HAP-1 (cell line): Measurements from ENCODE around the gene GID8.
A peak's percentile ranks its signal among the peaks of the same experiment; 100 is the strongest.

Experiments
- DNase-seq, 2 experiments: peaks; one replicate each; pipeline ENCODE4 v3.0.0-alpha.2; 2016 to 2020; ENCODE audit warnings: low spot score in 2 of 2
- H3K27me3 ChIP-seq: fragments of 250-450 bp; sonication (Bioruptor Pico); 2 replicates; pipeline ENCODE4 v1.5.1; 2020; ENCODE audit warnings: low read depth, mild to moderate bottlenecking, moderate library complexity
- H3K36me3 ChIP-seq: fragments of 250-450 bp; sonication (Bioruptor Pico); replicated peaks from 2 replicates; pipeline ENCODE4 v1.5.1; 2020; ENCODE audit warnings: mild to moderate bottlenecking
- H3K4me1 ChIP-seq: fragments of 250-450 bp; sonication (Bioruptor Pico); 2 replicates; pipeline ENCODE4 v1.5.1; 2020; ENCODE audit warnings: mild to moderate bottlenecking
- H3K4me3 ChIP-seq: fragments of 250-450 bp; sonication (Bioruptor Pico); 2 replicates; pipeline ENCODE4 v1.5.1; 2020; ENCODE audit warnings: mild to moderate bottlenecking, moderate library complexity
- H3K9me3 ChIP-seq: fragments of 250-450 bp; sonication (Bioruptor Pico); 2 replicates; pipeline ENCODE4 v1.5.1; 2020; ENCODE audit warnings: mild to moderate bottlenecking, moderate library complexity
- in situ Hi-C: fragments of 300-500 bp; cut with MboI; formaldehyde crosslinking; loops from 3 replicates; pipeline ENCODE4 v1.14.3; 2020; ENCODE audit warnings: low sequenced_read_pairs, inconsistent platforms, mixed read lengths

Gene GID8

DNA sequence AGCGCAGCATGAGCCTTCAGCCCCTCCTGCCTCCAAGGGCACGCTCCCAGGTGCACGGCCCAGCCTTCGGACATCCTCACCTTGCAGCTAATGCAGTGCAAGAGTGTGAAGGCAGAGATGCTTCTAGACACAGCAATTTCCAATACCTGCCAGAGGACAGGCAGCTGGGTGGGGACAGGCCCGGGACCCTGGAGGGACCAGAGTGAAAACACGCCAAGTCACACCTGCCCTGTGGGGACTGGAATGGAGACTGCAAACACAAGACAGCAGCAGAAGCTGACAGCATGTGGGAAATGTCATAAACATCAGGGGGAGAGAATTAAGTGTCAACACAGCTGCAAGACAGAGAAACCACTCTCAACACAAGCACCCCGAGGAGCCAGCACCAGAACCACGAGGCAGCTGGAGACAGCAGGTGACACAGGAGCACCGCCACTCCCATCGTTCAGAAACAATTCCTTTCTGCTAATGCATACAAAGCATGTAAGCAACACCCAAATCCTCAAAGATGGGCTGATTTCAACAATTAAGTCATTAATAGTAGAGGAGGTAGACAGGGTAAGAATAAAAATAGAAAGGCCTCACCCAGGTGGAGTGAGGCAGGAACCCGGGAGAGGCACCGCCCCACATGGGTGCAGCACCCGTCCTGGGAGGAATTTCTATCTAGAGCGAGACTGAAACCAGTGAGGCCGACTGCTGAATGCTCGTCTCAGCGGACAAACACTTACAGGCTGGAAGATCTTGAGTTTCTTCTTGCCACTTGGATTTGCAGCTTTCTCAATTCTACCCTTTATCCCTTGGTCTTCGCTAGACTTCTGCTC is 28.8 kb upstream of the GID8 start:
- Histone ChIP-seq H3K27me3 (no peaks in the 10 kb centered on the region), H3K4me1 (no peaks in the 10 kb centered on the region), H3K9me3 (no peaks in the 10 kb centered on the region), H3K4me3 (no peak overlapping the region), H3K36me3 (peaks cover 88% of the 10 kb centered on the region)
- in situ Hi-C loops, result loop anchor here (10.0 kb wide), 1 partner anchor 96 kb away; the partner anchor contains the start of gene BHLHE23
- no peak for DNase-seq

DNA sequence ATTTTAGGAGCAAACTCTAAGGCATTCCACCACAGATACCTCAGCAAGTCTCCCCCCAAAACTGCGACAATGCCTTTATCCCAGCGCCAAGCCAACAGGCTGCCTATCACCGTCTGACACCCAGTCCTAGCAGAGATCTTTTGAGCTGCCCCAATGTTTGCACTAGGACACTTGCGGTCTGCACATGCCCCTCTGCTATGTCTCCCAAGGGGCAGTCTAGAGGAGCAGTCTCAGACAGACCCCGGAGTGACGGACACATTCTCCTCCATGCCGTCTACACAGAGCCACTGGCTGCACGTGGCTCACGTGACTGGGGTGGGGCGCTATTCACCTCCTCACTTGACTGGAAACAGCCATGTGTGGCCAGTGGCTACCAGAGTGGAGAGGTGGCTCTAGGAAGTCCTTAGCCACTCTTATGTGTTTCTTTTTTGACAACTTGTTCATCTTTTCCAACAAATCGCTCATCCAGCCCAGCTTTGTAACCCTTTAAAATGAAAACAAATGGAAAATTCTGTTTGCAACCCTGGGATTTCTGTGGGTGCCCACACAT is 27.7 kb upstream of the GID8 start:
- no peaks in the 10 kb centered on the region for H3K9me3 ChIP-seq
- peaks cover 3% of the 10 kb centered on the region; the same call in 1 of the 2 replicates for H3K4me1 ChIP-seq
- no peaks in the 10 kb centered on the region for H3K27me3 ChIP-seq
- DNase-seq, result no peak
- H3K36me3 ChIP-seq, result peaks cover 77% of the 10 kb centered on the region
- in situ Hi-C loops, result no loop called here
- H3K4me3 ChIP-seq, result no peak overlapping the region

DNA sequence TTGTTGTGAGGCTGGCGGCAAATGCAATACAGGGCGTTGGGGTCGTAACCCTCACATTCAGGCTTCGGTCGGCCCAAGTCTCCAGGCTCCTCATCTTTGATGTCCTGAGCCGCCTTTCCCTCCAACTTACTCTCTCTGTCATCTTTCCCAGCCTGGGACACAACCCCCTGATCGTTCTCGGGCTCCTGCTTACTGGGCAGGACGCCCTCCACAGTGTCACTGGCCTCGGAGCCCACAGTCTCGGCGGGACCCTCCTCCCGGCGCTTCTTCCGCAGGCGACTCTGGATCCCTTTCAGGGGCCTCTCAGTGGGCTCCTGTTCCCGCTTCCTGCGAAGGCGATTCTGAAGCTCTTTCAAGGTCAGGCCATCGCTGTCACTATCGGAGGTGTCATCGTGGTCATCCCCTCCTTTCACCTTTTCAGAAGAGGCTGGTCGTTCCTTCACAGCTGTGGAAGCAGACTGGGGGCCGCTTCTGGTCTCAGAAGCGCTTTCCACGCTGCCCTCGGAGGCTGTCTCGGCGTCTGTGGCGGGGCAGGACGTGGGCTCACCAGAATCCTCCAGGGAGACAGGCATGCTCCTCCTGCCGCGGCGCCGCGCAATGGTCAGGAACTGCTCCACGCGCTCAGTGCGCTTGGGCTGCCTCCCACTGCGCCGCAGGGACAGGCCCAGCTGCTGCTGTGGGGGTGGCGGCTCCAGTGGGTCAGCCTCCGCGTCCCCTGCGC is 27.0 kb upstream of the GID8 start:
- Histone ChIP-seq H3K9me3 (no peaks in the 10 kb centered on the region), H3K27me3 (no peaks in the 10 kb centered on the region), H3K36me3 (peaks cover 71% of the 10 kb centered on the region), H3K4me3 (no peak overlapping the region), H3K4me1 (peaks cover 9% of the 10 kb centered on the region)
- no peak for DNase-seq
- in situ Hi-C loops, result no loop called here

DNA sequence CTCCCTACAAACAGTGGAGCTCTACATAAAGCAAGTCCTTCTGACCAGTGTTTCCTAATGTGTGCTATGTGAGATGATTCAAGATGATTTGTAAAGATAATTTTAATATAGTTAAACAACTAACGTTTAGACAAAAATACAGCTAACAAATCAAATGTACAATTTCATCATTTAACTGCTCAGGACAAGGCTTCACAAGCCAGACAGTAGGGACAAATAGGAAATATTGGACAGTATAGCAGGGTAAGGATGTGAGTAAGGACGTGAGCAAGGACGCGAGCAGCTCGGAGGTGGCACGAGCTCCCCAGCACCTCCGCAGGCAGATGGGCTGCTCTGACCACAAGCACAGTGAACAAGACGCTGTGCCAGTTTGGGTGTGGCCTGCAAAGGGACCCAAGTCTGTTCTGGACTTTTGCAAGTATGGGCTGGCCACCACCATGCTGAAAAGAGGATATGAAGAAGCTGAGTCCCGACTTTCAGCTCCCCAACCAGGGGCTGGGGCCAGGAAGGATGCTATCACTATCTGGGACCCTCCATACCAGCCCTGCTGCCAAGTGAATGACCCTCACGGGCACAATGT is 26.2 kb upstream of the GID8 start:
- Histone ChIP-seq H3K4me1 (peaks cover 16% of the 10 kb centered on the region), H3K4me3 (no peak overlapping the region), H3K9me3 (no peaks in the 10 kb centered on the region), H3K27me3 (no peaks in the 10 kb centered on the region), H3K36me3 (peaks cover 62% of the 10 kb centered on the region)
- in situ Hi-C loops, result no loop called here
- DNase-seq, result no peak

DNA sequence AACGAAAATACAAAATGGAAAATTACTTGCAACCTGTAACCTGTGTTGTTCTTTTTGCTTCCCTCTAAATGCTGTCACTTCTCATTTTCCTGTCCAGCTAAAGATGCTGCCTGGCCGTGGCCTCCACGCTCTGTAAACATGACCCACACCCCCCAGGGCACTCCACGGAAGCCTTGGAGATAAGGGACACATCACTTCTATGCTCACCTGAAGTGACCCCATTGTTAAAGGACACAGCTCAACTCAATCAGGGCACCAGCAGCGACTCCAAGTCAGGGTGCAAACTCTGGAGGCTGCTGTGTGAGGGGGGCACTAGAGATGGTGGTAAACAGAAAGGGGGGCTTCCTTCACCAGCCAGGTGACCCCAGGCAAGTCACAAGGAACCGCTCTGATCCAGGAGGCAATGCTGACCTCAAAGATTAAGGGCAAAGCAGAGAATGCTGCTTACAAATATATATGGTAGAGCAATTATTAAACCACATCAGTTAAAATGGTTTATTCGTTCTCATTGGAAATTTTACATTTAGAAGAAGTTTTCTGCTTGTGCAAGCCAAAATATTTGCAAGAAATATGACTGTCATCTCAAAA is 24.8 kb upstream of the GID8 start:
- Histone ChIP-seq H3K27me3 (no peaks in the 10 kb centered on the region), H3K9me3 (no peaks in the 10 kb centered on the region), H3K4me3 (no peak overlapping the region), H3K4me1 (peaks cover 30% of the 10 kb centered on the region), H3K36me3 (peaks cover 49% of the 10 kb centered on the region)
- in situ Hi-C loops, result no loop called here
- no peak for DNase-seq

DNA sequence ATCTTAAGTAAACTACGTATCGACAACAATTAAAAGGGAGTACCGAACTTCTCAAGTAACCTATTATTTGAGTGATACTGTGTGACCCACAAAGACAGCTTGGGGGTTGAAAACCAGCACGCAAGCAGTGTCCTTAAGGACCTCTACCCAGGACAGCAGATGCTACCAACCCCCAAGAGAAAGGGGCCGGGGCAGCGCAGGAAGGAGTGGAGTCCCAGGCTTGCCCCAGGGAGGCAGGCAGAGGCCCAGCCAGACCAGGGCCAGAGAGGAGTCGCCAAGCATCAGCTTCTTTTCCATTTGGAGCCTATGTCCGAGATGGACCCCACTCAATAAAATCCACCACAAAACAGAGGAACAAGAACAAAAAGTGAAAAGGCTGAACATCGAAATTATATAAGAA is 23.5 kb upstream of the GID8 start:
- Histone ChIP-seq H3K4me3 (no peak overlapping the region), H3K36me3 (peaks cover 36% of the 10 kb centered on the region), H3K4me1 (peaks cover 43% of the 10 kb centered on the region), H3K27me3 (no peaks in the 10 kb centered on the region), H3K9me3 (no peaks in the 10 kb centered on the region)
- DNase-seq, result no peak
- in situ Hi-C loops, result no loop called here

DNA sequence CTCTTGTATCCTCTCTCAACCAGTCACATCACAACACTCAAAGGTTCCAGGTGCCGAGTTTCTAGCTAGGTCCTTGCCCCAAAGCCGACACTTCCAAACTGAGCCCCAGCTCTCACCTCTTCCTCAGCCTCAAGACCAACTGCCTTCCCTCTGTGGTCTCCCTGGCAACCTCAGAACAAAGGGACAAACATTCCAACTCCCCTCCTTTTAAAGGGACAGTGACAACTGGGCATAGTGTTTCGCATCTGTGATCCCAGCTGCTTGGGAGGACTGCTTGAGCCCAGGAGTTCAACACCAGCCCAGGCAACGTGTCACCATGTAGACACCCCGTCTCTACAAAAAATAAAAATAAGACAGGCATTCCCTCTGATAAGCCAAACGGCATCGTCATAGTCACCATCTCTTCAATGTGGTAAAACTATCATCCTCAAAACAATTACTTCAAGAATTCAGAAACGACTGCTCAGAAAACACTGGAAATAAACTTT is 22.9 kb upstream of the GID8 start:
- H3K27me3 ChIP-seq, result no peaks in the 10 kb centered on the region
- peak; percentile 62 to 79 for DNase-seq
- H3K9me3 ChIP-seq, result no peaks in the 10 kb centered on the region
- H3K4me3 ChIP-seq, result no peak overlapping the region
- in situ Hi-C loops, result no loop called here
- H3K36me3 ChIP-seq, result peaks cover 30% of the 10 kb centered on the region
- H3K4me1 ChIP-seq, result peaks cover 49% of the 10 kb centered on the region

DNA sequence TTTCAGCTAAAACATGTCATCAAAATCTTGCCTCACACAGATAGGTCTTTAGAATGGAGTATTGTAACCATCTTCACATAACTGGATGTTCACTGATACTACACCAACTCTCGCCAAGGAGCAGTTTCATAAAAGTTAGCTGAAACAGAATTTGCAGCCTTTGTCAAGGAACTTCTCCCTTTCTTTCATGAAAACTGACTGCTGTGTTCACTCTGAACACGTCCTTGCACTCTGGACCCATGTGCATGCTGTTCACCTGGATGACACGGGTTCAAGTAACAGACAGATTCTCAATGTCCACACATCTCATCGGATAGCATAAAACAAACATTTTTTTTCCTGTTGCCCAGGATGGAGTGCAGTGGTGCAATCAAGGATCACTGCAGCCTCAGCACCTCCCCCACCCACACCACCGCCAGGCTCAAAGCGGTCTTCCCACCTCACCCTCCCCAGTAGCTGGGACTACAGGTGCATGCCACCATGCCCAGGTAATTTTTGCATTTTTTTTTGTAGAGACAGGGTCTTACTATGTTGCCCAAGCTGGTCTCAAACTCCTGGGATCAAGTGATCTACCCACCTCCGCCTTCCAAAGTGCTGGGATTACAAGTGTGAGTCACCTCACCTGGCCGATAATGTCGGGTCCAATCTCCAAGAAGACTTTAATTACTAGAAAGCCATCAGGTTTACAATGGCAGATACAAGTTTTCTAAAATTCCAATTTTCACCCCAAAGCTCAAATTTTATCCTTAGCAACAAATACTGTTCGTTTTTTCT is 21.1 kb upstream of the GID8 start:
- Histone ChIP-seq H3K4me3 (no peak overlapping the region), H3K4me1 (peaks cover 65% of the 10 kb centered on the region), H3K27me3 (no peaks in the 10 kb centered on the region), H3K9me3 (no peaks in the 10 kb centered on the region), H3K36me3 (peaks cover 11% of the 10 kb centered on the region)
- in situ Hi-C loops, result no loop called here
- DNase-seq, result no peak

DNA sequence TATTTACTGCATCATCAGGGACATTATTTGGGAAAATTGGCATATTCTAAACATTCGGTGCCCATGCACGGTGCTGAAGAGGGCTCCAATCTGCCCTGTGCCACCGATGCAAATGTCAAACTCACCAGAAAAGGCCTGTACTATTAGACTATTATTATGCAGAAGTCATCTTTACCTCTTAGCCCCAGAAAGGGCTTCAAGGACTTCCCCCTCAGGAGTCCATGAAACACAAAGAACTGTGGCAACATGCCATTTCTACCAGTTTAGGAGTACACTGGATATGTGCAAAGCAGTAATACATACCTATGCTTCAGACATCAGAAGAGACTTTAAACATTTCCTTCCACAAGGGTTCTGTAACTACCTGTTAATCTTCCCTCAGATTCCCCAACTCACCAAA is 20.2 kb upstream of the GID8 start:
- DNase-seq, result peak; percentile 62 to 73
- no peak overlapping the region for H3K4me3 ChIP-seq
- H3K27me3 ChIP-seq, result no peaks in the 10 kb centered on the region
- H3K9me3 ChIP-seq, result no peaks in the 10 kb centered on the region
- peaks cover 65% of the 10 kb centered on the region for H3K4me1 ChIP-seq
- in situ Hi-C loops, result no loop called here
- peaks cover 6% of the 10 kb centered on the region for H3K36me3 ChIP-seq

DNA sequence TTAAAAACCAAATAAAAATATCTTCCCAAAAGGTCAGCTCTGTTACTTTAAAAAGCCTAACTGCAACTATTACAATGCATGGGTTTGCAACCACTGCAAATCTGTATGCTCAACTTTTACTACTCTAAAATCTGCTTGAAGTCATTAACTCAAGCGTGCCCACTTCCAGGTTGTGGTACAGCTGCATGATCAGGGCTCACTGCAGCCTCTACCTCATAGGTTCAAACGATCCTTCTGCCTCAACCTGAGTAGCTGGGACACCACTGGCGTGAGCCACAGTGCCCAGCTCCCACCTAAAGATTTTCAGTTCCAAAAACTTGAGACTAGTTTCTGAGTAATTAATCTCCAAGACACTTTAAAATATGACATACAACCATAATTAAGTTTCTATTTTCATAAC is 19.8 kb upstream of the GID8 start:
- DNase-seq, result no peak
- Histone ChIP-seq H3K27me3 (no peaks in the 10 kb centered on the region), H3K36me3 (peaks cover 3% of the 10 kb centered on the region; the same call in 1 of the 2 replicates), H3K4me1 (peaks cover 65% of the 10 kb centered on the region), H3K4me3 (no peak overlapping the region), H3K9me3 (no peaks in the 10 kb centered on the region)
- in situ Hi-C loops, result no loop called here

DNA sequence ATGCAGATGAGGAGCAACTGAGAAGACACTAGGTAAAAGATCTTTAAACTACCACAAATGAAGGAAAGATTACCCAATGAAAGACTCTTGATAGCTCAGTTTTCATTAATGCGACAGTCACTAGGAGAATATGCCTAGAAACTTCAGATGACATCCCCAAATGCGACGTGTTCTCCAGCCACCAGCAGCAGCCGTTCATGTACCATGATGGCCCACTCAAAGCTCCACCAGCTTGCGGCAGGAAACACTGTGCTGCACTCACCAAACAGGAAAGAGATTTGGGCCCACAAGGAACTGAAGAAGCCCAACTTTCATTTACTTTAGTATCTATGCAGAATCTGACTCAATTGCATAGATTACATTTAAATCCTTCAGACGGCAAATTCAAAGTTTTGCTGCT is 19.1 kb upstream of the GID8 start:
- Histone ChIP-seq H3K4me1 (peaks cover 68% of the 10 kb centered on the region), H3K36me3 (peaks cover 2% of the 10 kb centered on the region; the same call in 1 of the 2 replicates), H3K9me3 (no peaks in the 10 kb centered on the region), H3K27me3 (no peaks in the 10 kb centered on the region), H3K4me3 (no peak overlapping the region)
- in situ Hi-C loops, result no loop called here
- DNase-seq, result no peak

DNA sequence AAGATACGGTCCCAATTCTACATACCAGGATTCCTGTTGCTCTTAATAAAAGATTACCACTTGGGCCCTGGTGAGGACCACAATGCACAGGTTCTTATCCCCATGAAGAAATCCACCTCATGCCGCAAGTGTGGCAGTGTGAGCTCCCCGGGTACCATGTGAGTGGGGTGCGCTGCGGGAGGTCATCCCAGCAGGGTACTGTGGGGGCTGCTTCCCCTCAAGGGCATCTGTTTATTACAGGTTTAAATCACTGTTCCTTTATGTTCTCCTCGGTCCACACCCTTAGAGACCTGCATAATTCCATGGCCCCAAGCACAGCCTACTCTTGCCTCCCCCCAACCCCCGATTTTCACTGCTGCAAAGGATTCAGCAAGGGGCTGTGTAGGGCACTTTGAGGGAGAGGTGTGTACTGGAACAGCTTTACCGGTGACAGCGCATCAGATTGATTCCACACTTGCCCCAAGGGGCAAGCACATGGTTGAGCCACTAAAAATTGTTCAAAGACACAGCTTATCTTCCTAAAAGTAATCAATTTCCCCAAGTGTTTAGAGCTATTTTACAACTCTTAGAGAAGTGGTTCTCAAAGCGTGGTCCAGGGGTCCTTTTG is 17.8 kb upstream of the GID8 start:
- Histone ChIP-seq H3K4me1 (peaks cover 78% of the 10 kb centered on the region), H3K36me3 (no peaks in the 10 kb centered on the region), H3K27me3 (no peaks in the 10 kb centered on the region), H3K9me3 (no peaks in the 10 kb centered on the region), H3K4me3 (no peak overlapping the region)
- no peak for DNase-seq
- in situ Hi-C loops, result no loop called here
